Fibroblast of skin of right biceps (primary cell): Measurements from ENCODE around the gene RPS6KA3.
"Not testable (repeated sequence)": the region's sequence is repeated elsewhere in the genome, so short reads cannot be mapped to it uniquely, and the experiment has no call there.

ENCODE experiments used
- DNase-seq: peaks from one replicate; pipeline ENCODE4 v3.0.0-alpha.2; 2013

Gene RPS6KA3

GRCh38 chrX:20217906-20218305, 48.8 kb downstream of the RPS6KA3 start:
- no peak for DNase-seq

- DNase-seq, result peak; percentile 57
Observed at GRCh38 chrX:20217271-20217670, 49.4 kb downstream of the RPS6KA3 start.

DNA sequence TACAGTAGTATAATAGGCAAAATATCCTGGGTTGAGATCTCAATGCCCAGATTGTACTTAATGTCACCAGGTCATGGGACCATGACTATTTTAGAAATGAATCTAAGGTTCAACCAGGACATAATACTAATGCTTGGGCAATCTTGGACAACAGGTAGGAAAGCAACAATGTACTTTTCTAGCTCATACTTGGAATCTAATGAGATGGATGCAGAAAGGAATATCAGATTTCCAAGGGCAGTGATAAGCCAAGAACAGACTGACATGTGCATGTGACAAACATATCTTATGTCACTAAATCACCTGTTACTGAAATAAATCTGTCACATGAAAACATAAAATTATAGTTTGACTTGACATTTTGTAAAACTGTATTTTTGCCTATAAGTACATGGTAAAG, 51.1 kb downstream of the RPS6KA3 start:
- no peak for DNase-seq

DNA sequence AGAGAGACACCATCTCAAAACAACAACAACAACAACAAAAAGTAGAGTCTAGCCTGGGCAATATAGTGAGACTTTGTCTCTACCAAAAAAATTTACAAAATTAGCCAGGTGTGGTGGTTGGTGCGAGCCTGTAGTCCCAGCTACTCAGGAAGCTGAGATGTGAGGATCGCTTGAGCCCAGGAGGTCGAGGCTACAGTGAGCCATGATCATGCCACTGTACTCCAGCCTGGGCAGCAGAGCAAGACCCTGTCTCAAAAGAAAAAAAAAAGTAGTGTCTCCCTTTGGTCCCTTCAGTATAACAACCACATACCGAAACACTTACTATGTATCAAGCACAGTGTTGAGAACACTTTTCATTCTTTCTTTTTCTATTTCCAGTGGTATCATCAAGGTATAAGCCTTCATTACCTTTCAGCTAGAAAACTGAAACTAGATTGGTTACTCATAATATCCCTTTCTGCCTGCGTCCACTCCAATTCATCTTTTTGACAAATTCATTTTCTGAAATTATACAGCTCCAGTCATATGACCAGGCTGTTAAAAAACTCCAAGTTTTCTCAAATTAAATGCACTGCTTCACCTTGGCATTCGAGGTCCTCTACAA, 54.1 kb downstream of the RPS6KA3 start:
- DNase-seq, result no peak

DNA sequence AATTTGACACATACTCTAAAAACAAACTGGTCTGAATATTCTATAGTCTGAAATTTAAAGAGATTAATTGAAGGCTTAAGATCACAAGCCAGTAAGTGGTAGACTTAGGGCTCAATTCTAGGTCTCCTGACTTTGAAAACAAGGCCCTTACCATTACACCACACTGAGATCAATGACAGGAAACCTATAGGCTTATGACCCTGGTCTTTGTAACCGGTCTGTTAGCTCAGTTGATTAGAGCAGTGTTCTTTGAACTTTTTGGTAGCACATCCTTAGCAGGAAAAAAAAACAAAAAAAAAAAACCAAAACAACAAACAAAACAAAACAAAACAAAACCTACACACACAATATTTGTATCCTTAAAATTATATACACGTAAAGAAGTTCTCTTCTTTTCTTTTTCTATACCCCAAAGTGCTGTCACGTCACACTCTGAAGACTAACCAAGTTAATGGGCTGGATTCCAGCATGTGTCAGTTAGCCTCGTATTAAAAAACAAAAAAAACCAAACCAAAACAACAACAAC, 55.4 kb downstream of the RPS6KA3 start:
- DNase-seq, result no peak

GRCh38 chrX:20205927-20206708, 60.6 kb downstream of the RPS6KA3 start:
- DNase-seq, result no peak

DNA sequence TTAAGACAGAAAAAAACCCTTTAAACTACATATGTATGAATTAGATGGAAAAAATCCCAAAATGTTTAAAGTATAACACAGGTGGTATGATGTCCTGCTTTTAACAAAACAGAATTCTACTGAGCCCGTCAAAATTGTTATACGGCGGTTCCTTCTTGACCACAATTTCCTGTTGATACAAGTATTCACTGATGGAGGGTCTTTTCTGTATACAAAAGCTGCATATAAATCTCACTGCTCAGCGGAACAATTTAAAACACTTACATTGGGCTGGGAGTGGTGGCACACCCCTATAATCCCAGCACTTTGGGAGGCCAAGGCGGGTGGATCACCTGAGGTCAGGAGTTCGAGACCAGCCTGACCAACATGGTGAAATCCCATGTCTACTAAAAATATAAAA, 62.4 kb downstream of the RPS6KA3 start:
- DNase-seq, result no peak

DNA sequence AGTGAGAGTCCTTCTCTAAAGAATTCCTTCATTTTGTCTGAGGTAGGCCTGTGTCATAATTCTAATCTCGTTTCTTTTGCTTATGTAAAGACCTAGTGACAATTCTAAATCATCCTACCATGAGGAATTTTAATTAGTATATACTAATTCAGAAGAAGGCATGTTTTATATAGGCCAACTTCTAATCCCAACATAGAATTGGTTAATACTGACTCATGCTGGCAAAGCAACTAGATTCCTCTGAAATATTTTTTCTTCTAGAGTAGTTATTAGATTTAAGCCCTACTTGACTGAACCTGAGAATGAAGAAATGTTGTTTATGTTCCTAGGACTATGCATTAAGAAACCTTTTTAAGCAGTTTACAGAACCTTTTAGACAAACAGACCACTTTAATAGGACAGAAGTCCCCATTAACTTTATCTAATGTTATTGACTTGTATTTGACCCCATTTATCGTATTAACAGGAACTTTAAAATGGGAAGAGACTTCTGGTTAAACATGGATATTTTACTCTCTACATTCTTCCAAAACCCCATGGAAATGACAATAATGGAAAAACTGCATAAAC, 69.0 kb downstream of the RPS6KA3 start:
- DNase-seq, result peak; percentile 38

GRCh38 chrX:20189171-20189570, 77.5 kb downstream of the RPS6KA3 start:
- no peak for DNase-seq

DNA sequence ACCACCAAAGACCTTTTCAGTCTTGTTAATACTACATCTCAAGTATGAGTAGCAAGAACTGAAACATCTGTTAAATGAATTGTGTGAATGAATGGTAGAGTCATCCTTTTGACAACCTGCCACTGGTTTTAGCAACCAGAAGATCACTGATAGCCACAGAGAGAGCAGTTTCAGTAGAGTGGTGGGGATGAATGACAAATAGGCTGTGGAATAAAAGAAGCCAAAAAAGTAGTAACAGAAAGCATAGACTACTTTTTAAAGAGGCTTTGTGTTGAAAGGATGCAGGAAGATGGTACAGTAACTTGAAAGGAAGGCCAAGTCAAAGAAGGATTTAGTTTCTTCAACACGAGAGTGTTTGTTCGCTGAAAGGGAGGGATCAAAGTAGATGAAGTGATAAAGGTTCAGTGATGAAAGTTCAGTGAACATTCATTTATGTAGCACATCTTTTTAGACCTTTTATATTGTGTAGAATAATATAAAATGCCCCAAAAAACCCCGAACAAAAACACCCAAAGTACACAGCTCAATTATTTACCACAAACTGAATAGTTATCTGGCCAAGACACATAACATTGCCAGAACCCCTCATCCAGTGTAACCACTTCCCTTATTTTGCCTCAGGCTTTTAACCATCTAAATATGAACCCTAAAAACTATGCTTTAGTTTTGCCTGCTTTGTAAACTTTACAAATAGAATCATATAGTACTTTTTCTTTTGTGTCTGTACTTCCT, 84.9 kb downstream of the RPS6KA3 start:
- DNase-seq, result no peak

DNA sequence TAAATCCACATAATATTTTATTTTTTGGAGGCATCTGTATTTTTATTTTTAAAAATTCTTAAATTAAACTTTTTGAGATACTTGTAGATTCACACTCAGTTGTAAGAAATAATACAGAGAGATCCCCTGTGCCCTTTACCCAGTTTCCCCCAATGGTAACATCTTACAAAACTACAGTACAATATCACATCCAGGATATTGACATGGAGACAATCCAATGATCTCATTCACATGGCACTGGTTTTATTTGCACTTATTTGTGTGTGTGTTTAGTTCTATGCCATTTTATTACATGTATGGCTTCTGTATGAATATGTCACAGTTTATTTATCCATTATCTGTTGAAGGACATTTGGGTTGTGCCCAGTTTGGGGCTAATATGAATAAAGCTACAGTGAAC, 89.6 kb downstream of the RPS6KA3 start:
- no peak for DNase-seq

GRCh38 chrX:20173856-20174255, 92.9 kb downstream of the RPS6KA3 start:
- DNase-seq, result no peak

DNA sequence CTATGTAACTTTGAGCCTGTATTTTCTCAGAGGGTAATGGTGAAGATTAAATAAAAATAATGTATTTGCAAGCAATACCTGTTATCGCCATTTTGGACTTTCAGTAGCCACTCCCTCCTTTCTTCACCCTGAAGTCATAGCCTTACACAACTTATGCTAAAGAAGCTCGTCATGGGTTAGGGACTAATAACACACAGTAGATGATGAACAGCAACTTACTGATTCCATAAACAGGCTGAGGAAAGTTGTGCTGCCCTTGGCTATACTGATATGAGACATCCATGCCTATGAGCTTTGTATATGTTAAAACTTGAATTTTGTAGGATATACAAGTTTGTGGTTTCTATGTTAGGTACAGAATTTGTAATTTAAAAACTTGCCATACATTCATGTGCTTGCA, 93.4 kb downstream of the RPS6KA3 start:
- no peak for DNase-seq

DNA sequence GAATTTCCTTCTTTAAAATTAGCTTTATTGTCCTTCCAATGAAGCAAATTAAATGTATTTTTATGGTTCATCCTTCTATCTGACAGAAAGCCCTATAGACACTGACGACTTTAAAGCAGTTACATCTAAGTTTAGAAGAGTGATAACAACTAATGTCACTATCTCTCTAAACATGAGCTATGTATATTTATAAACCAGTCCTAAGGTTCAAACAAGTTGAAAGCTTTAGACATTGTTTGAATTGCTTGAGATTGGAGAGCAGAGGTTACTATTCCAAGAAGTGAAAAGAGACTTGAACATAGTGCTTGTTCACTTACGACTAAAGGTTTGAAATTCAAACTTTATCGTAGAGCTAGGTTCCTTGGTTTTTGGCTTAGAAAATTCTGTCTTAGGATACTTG, 94.8 kb downstream of the RPS6KA3 start:
- no peak for DNase-seq

GRCh38 chrX:20162516-20162915, 104.2 kb downstream of the RPS6KA3 start:
- not testable (repeated sequence) for DNase-seq

- DNase-seq, result no peak
Observed at GRCh38 chrX:20159797-20160385, 106.8 kb downstream of the RPS6KA3 start.

- DNase-seq, result no peak
Observed at GRCh38 chrX:20151689-20152088, 115.0 kb downstream of the RPS6KA3 start.

GRCh38 chrX:20149326-20149725, 117.4 kb downstream of the RPS6KA3 start:
- no peak for DNase-seq

DNA sequence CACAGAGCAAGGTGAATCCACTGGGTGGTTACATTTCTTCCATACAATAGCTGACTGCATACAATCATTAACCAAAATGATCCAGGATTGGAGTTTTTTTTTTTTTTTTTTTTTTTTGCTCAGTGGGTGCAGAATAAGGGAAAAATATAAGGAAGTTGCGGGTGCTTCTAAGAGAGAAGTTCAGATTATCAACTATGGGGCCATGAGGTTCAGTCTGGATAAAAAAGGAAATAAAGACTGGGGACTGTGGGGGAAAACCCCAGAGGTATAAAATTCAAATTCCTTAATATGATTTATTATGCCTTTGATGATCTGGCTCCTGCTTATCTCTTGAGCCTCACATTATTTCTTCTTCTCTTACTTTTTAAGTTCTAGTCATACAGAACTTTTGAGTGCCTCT, 119.1 kb downstream of the RPS6KA3 start:
- no peak for DNase-seq

- DNase-seq, result peak; percentile 61
Observed at GRCh38 chrX:20144491-20144890, 122.2 kb downstream of the RPS6KA3 start.

- DNase-seq, result no peak
Observed at GRCh38 chrX:20143561-20143960, 123.1 kb downstream of the RPS6KA3 start.

GRCh38 chrX:20143111-20143510, 123.6 kb downstream of the RPS6KA3 start:
- no peak for DNase-seq
